ENCODE data around the gene CX3CR1.

DNA sequence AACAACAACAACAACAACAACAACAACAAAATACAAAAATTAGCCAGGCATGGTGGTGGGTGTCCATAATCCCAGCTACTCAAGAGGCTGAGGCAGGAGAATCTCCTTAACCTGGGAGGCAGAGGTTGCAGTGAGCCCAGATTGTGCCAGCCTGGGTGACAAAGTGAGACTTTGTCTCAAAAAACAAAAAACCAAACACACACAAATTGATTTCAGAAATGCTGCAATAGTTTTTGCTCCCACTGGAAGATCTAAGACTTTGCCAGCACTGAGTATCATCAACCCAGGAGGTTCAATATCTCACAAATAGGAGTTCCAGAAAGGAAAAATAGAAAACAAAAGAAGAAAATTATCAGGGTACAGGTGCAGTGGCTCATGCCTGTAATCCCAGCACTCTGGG is 33.5 kb upstream of the CX3CR1 start:
- no peak for TF ChIP-seq POLR2A (IDR thresholded peaks at IDR 0.05)
- TF ChIP-seq, protein P1, sequence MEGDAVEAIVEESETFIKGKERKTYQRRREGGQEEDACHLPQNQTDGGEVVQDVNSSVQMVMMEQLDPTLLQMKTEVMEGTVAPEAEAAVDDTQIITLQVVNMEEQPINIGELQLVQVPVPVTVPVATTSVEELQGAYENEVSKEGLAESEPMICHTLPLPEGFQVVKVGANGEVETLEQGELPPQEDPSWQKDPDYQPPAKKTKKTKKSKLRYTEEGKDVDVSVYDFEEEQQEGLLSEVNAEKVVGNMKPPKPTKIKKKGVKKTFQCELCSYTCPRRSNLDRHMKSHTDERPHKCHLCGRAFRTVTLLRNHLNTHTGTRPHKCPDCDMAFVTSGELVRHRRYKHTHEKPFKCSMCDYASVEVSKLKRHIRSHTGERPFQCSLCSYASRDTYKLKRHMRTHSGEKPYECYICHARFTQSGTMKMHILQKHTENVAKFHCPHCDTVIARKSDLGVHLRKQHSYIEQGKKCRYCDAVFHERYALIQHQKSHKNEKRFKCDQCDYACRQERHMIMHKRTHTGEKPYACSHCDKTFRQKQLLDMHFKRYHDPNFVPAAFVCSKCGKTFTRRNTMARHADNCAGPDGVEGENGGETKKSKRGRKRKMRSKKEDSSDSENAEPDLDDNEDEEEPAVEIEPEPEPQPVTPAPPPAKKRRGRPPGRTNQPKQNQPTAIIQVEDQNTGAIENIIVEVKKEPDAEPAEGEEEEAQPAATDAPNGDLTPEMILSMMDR (IDR thresholded peaks at IDR 0.05) = no peak
- TF ChIP-seq EP300 (IDR thresholded peaks at IDR 0.05) = no peak
- TF ChIP-seq POLR2AphosphoS5 (IDR thresholded peaks at IDR 0.05) = no peak
